SK-N-SH treated with all-trans-retinoic acid at 6 μM for 48 hours (cell line): ENCODE results near the gene NBAS.
A peak's percentile ranks its signal among the peaks of the same experiment; 100 is the strongest.

Experiments
- ATAC-seq: fragments of 200-7000 bp; cut with Tn5 transposase; 3 replicates; pipeline ENCODE4 v1.9.1; 2020; ENCODE audit warnings: mild to moderate bottlenecking, moderate library complexity
- BACH2 ChIP-seq: fragments of 250-450 bp; sonication (Bioruptor Pico); IDR thresholded peaks from 2 replicates; pipeline ENCODE4 v1.9.0; 2021; ENCODE audit warnings: mild to moderate bottlenecking, borderline replicate concordance
- CSDC2 ChIP-seq: fragments of 250-450 bp; sonication (Bioruptor Pico); IDR thresholded peaks from 2 replicates; pipeline ENCODE4 v1.5.0; 2020; ENCODE audit warnings: mild to moderate bottlenecking, moderate library complexity
- ISL1 ChIP-seq: fragments of 250-450 bp; sonication (Bioruptor Pico); IDR thresholded peaks from 2 replicates; pipeline ENCODE4 v2.1.2; 2022; ENCODE audit warnings: mild to moderate bottlenecking, moderate library complexity
- OSR1 ChIP-seq: fragments of 250-450 bp; sonication (Bioruptor Pico); IDR thresholded peaks from 2 replicates; pipeline ENCODE4 v1.8.0; 2022; ENCODE audit warnings: moderate library complexity, mild to moderate bottlenecking, inconsistent platforms
- POU6F1 ChIP-seq: fragments of 250-450 bp; sonication (Bioruptor Pico); IDR thresholded peaks from 2 replicates; pipeline ENCODE4 v1.8.0; 2021; ENCODE audit warnings: low read depth, mild to moderate bottlenecking, moderate library complexity, borderline replicate concordance
- PPARA ChIP-seq: fragments of 250-450 bp; sonication (Bioruptor Pico); IDR thresholded peaks from 2 replicates; pipeline ENCODE4 v1.5.0; 2020; ENCODE audit warnings: mild to moderate bottlenecking, borderline replicate concordance
- RARB ChIP-seq: fragments of 250-450 bp; sonication (Bioruptor Pico); IDR thresholded peaks from 2 replicates; pipeline ENCODE4 v1.8.0; 2021; ENCODE audit warnings: mild to moderate bottlenecking, moderate library complexity
- SNAI2 ChIP-seq: fragments of 250-450 bp; sonication (Bioruptor Pico); IDR thresholded peaks from 2 replicates; pipeline ENCODE4 v1.5.0; 2020; ENCODE audit warnings: mild to moderate bottlenecking, moderate library complexity
- TCF4 ChIP-seq: fragments of 250-450 bp; sonication (Bioruptor Pico); IDR thresholded peaks from 2 replicates; pipeline ENCODE4 v1.8.0; 2021; ENCODE audit warnings: mild to moderate bottlenecking, moderate library complexity, borderline replicate concordance
- TOX ChIP-seq: fragments of 250-450 bp; sonication (Bioruptor Pico); IDR thresholded peaks from 2 replicates; pipeline ENCODE4 v1.8.0; 2021; ENCODE audit warnings: mild to moderate bottlenecking, moderate library complexity, borderline replicate concordance
- ZC3H10 ChIP-seq: fragments of 250-450 bp; sonication (Bioruptor Pico); IDR thresholded peaks from 2 replicates; pipeline ENCODE4 v1.5.1; 2021; ENCODE audit warnings: mild to moderate bottlenecking, moderate library complexity
- ZFP3 ChIP-seq: fragments of 250-450 bp; sonication (Bioruptor Pico); IDR thresholded peaks from 2 replicates; pipeline ENCODE4 v1.5.0; 2020; ENCODE audit warnings: mild to moderate bottlenecking, moderate library complexity
- ZFP30 ChIP-seq: fragments of 450-650 bp; formaldehyde crosslinking; IDR thresholded peaks from 2 replicates; pipeline ENCODE4 v1.5.0; 2022; ENCODE audit warnings: mild to moderate bottlenecking, moderate library complexity
- ZNF565 ChIP-seq: fragments of 450-650 bp; formaldehyde crosslinking; conservative IDR thresholded peaks from 2 replicates; pipeline ENCODE4 v1.5.0; 2020; ENCODE audit warnings: low read depth, mild to moderate bottlenecking, moderate library complexity
- ZNF70 ChIP-seq: fragments of 450-650 bp; formaldehyde crosslinking; IDR thresholded peaks from 2 replicates; pipeline ENCODE4 v1.5.0; 2020; ENCODE audit warnings: mild to moderate bottlenecking, moderate library complexity
- ZNF8 ChIP-seq: fragments of 450-650 bp; formaldehyde crosslinking; IDR thresholded peaks from 2 replicates; pipeline ENCODE4 v1.5.0; 2020; ENCODE audit warnings: mild to moderate bottlenecking, moderate library complexity
- TF ChIP-seq, protein P1 (sequence below): fragments of 250-450 bp; sonication (Bioruptor Pico); IDR thresholded peaks from 2 replicates; pipeline ENCODE4 v1.5.1; 2021; ENCODE audit warnings: mild to moderate bottlenecking, moderate library complexity
- TF ChIP-seq, protein P2 (sequence below): fragments of 250-450 bp; sonication (Bioruptor Pico); IDR thresholded peaks from 2 replicates; pipeline ENCODE4 v1.5.0; 2020; ENCODE audit warnings: mild to moderate bottlenecking, moderate library complexity
- TF ChIP-seq, protein P3 (sequence below): fragments of 250-450 bp; sonication (Bioruptor Pico); IDR thresholded peaks from 2 replicates; pipeline ENCODE4 v1.8.0; 2020; ENCODE audit warnings: mild to moderate bottlenecking, moderate library complexity, borderline replicate concordance

The NBAS gene

DNA sequence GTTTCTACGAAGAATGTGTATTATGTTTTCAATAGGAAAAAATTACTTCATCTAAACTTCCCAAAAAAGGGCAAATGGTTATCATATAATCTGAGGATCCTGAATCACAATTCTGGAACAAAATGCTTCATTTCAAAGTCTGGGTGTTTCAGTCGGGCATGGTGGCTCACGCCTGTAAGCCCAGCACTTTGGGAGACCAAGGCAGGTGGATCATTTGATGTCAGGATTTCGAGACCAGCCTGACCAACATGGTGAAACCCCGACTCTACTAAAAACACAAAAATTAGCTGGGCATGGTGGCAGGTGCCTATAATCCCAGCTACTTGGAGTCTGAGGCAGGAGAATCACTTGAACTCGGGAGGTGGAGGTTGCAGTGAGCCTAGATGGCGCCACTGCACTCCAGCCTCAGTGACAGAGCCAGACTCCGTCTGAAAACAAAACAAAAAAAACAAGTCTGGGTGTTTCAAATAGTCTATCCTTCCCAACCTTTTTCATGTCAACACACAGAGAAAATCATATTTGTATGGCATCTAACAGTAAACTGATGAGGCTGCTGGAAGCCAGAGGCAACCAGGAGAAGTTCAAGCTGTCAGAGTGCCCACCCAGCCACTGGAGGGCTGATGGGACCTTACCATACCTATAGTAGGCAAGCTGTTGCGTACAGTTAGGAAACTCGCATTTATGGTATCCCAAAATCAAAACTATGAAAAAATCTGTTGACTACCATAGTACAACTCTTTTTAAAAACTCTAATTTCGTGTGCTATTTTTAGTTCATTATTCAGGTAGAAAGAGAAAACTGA lies 14.6 kb downstream of the NBAS start:
- peak; percentile 38; the same call in 1 of the 3 replicates for ATAC-seq
- TF ChIP-seq TOX (CRISPR knock-in tag) = no peak
- no peak for TF ChIP-seq ZNF565
- TF ChIP-seq, protein P1, sequence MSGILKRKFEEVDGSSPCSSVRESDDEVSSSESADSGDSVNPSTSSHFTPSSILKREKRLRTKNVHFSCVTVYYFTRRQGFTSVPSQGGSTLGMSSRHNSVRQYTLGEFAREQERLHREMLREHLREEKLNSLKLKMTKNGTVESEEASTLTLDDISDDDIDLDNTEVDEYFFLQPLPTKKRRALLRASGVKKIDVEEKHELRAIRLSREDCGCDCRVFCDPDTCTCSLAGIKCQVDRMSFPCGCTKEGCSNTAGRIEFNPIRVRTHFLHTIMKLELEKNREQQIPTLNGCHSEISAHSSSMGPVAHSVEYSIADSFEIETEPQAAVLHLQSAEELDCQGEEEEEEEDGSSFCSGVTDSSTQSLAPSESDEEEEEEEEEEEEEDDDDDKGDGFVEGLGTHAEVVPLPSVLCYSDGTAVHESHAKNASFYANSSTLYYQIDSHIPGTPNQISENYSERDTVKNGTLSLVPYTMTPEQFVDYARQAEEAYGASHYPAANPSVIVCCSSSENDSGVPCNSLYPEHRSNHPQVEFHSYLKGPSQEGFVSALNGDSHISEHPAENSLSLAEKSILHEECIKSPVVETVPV (CRISPR knock-in tag) = no peak
- no peak for TF ChIP-seq OSR1 (CRISPR knock-in tag)
- TF ChIP-seq, protein P2, sequence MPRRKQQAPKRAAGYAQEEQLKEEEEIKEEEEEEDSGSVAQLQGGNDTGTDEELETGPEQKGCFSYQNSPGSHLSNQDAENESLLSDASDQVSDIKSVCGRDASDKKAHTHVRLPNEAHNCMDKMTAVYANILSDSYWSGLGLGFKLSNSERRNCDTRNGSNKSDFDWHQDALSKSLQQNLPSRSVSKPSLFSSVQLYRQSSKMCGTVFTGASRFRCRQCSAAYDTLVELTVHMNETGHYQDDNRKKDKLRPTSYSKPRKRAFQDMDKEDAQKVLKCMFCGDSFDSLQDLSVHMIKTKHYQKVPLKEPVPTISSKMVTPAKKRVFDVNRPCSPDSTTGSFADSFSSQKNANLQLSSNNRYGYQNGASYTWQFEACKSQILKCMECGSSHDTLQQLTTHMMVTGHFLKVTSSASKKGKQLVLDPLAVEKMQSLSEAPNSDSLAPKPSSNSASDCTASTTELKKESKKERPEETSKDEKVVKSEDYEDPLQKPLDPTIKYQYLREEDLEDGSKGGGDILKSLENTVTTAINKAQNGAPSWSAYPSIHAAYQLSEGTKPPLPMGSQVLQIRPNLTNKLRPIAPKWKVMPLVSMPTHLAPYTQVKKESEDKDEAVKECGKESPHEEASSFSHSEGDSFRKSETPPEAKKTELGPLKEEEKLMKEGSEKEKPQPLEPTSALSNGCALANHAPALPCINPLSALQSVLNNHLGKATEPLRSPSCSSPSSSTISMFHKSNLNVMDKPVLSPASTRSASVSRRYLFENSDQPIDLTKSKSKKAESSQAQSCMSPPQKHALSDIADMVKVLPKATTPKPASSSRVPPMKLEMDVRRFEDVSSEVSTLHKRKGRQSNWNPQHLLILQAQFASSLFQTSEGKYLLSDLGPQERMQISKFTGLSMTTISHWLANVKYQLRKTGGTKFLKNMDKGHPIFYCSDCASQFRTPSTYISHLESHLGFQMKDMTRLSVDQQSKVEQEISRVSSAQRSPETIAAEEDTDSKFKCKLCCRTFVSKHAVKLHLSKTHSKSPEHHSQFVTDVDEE = no peak
- no peak for TF ChIP-seq ISL1
- TF ChIP-seq ZNF70 (CRISPR knock-in tag) = no peak
- TF ChIP-seq TCF4 (CRISPR knock-in tag) = no peak
- no peak for TF ChIP-seq BACH2 (CRISPR knock-in tag)
- TF ChIP-seq CSDC2 (CRISPR knock-in tag) = no peak
- TF ChIP-seq ZFP30 (CRISPR knock-in tag) = no peak
- TF ChIP-seq PPARA = no peak
- TF ChIP-seq, protein P3, sequence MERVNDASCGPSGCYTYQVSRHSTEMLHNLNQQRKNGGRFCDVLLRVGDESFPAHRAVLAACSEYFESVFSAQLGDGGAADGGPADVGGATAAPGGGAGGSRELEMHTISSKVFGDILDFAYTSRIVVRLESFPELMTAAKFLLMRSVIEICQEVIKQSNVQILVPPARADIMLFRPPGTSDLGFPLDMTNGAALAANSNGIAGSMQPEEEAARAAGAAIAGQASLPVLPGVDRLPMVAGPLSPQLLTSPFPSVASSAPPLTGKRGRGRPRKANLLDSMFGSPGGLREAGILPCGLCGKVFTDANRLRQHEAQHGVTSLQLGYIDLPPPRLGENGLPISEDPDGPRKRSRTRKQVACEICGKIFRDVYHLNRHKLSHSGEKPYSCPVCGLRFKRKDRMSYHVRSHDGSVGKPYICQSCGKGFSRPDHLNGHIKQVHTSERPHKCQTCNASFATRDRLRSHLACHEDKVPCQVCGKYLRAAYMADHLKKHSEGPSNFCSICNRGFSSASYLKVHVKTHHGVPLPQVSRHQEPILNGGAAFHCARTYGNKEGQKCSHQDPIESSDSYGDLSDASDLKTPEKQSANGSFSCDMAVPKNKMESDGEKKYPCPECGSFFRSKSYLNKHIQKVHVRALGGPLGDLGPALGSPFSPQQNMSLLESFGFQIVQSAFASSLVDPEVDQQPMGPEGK (CRISPR knock-in tag) = no peak

GRCh38 chr2:15544227-15544626 lies 16.9 kb downstream of the NBAS start:
- no peak for ATAC-seq
- TF ChIP-seq ZC3H10 (CRISPR knock-in tag) (no peak), TOX (CRISPR knock-in tag) (no peak), SNAI2 (CRISPR knock-in tag) (no peak), BACH2 (CRISPR knock-in tag) (no peak), TCF4 (CRISPR knock-in tag) (no peak), RARB (CRISPR knock-in tag) (no peak), ZNF70 (CRISPR knock-in tag) (no peak), ZNF8 (CRISPR knock-in tag) (no peak), OSR1 (CRISPR knock-in tag) (no peak), ZFP3 (CRISPR knock-in tag) (no peak), POU6F1 (CRISPR knock-in tag) (no peak), PPARA (no peak), CSDC2 (CRISPR knock-in tag) (no peak)
- TF ChIP-seq, protein P3 (CRISPR knock-in tag) = no peak
- TF ChIP-seq, protein P2 = no peak
